ENCODE results near the gene PCDHA8.
"Not testable (repeated sequence)": the region's sequence is repeated elsewhere in the genome, so short reads cannot be mapped to it uniquely, and the experiment has no call there.

The PCDHA8 gene

DNA sequence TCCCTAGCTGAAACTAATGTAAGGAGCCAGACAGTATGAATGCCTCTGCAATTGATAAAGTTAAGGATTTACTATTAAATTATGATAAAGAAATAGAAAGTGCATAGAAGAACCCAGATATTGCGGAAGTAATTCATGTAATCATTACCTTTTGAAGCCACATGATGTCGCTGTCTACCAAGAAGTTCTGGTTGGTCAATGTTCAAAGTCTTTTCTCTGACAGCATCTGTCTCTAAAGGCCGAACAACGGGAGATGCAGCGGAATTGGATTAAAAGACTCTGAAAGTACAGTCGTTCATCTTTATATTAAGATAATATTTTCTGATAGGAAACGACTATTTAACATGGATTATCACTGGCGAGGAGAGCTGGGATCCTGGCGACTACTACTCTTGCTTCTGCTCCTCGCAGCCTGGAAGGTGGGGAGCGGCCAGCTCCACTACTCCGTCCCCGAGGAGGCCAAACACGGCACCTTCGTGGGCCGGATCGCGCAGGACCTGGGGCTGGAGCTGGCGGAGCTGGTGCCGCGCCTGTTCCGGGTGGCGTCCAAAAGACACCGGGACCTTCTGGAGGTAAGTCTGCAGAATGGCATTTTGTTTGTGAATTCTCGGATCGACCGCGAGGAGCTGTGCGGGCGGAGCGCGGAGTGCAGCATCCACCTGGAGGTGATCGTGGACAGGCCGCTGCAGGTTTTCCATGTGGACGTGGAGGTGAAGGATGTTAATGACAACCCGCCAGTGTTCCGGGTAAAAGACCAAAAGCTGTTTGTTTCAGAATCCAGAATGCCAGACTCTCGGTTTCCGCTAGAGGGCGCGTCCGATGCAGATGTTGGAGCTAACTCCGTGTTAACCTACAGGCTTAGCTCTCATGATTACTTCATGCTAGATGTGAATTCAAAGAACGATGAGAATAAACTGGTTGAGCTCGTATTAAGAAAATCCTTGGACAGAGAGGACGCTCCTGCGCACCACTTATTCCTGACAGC is at the start of gene PCDHA8:
TSS of gene PCDHA8 (plus strand) at position 210 of the 985 bp plus-strand sequence. CDS start at position 345, 135 bp downstream.
- DNase-seq, result no peak

DNA sequence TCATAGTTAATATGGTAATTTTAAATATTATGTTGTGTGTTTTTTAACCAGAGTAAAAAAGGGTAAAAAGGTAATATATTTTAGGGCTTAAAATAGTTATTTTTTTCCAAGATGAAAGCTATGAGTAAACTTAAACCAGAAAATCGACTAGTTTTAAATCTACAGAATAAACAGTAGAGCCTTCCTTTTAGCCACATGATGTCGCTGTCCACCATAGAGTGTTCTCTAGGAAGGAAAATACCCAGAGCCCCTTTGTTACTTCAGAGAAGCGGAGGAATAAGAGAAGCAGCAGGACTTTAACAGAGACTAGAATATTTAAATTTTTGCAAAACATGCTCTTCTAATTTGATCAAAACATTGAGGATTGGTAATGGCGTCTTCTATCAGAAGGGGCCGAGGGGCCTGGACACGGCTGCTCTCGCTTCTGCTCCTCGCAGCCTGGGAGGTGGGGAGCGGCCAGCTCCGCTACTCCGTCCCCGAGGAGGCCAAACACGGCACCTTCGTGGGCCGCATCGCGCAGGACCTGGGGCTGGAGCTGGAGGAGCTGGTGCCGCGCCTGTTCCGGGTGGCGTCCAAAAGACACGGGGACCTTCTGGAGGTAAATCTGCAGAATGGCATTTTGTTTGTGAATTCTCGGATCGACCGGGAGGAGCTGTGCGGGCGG is 46.3 kb upstream of the PCDHA8 start, which contains the start of gene PCDHA2:
TSS of gene PCDHA2 (plus strand) at position 258 of the 664 bp plus-strand sequence.
- DNase-seq, result no peak

DNA sequence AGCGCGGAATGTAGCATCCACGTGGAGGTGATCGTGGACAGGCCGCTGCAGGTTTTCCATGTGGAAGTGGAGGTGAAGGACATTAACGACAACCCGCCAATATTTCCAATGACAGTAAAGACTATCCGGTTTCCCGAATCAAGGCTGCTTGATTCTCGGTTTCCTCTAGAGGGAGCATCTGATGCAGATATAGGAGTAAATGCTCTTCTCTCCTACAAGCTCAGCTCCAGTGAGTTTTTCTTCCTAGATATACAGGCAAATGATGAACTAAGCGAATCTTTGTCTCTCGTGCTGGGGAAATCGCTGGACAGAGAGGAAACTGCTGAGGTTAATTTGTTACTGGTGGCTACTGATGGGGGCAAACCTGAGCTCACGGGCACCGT is 45.7 kb upstream of the PCDHA8 start:
- no peak for DNase-seq

GRCh38 chr5:140796072-140796717 is 44.8 kb upstream of the PCDHA8 start:
- DNase-seq, result not testable (repeated sequence)

DNA sequence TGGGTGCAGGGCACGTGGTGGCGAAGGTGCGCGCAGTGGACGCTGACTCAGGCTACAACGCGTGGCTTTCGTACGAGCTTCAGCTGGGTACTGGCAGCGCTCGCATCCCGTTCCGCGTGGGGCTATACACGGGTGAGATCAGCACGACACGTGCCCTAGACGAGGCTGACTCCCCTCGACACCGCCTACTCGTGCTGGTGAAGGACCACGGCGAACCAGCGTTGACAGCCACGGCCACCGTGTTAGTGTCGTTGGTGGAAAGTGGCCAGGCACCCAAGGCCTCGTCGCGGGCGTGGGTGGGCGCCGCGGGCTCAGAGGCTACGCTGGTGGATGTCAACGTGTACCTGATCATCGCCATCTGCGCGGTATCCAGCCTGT is 44.3 kb upstream of the PCDHA8 start:
- DNase-seq, result no peak

- no peak for DNase-seq
Measured at GRCh38 chr5:140800816-140801493, 40.0 kb upstream of the PCDHA8 start, which contains the start of gene PCDHA3. Gene PCDHA3 (plus strand): TSS chr5:140801057.

DNA sequence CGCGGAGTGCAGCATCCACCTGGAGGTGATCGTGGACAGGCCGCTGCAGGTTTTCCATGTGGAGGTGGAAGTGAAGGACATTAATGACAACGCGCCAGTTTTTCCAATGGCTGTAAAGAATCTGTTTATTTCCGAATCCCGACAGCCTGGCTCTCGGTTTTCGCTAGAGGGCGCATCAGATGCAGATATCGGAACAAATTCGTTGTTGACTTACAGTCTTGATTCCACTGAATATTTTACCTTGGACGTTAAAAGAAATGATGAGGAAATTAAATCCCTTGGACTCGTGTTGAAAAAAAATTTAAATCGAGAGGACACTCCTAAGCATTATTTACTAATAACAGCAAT is 39.5 kb upstream of the PCDHA8 start:
- DNase-seq, result no peak

DNA sequence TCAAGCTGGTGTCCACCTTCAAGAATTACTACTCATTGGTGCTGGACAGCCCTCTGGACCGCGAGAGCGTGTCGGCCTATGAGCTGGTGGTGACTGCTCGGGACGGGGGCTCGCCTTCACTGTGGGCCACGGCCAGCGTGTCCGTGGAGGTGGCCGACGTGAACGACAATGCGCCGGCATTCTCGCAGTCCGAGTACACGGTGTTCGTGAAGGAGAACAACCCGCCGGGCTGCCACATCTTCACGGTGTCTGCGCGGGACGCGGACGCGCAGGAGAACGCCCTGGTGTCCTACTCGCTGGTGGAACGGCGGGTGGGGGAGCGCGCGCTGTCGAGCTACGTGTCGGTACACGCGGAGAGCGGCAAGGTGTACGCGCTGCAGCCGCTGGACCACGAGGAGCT is 38.6 kb upstream of the PCDHA8 start:
- not testable (repeated sequence) for DNase-seq

DNA sequence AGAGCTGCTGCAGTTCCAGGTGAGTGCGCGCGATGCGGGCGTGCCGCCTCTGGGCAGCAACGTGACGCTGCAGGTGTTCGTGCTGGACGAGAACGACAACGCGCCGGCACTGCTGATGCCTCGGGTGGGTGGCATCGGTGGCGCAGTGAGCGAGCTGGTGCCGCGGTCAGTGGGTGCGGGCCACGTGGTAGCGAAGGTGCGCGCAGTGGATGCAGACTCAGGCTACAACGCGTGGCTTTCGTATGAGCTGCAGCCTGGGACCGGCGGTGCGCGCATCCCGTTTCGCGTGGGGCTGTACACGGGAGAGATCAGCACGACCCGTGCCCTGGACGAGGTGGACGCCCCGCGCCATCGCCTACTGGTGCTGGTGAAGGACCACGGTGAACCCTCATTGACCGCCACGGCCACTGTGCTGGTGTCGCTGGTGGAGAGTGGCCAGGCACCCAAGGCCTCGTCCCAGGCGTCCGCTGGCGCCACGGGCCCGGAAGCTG is 38.2 kb upstream of the PCDHA8 start:
- no peak for DNase-seq

DNA sequence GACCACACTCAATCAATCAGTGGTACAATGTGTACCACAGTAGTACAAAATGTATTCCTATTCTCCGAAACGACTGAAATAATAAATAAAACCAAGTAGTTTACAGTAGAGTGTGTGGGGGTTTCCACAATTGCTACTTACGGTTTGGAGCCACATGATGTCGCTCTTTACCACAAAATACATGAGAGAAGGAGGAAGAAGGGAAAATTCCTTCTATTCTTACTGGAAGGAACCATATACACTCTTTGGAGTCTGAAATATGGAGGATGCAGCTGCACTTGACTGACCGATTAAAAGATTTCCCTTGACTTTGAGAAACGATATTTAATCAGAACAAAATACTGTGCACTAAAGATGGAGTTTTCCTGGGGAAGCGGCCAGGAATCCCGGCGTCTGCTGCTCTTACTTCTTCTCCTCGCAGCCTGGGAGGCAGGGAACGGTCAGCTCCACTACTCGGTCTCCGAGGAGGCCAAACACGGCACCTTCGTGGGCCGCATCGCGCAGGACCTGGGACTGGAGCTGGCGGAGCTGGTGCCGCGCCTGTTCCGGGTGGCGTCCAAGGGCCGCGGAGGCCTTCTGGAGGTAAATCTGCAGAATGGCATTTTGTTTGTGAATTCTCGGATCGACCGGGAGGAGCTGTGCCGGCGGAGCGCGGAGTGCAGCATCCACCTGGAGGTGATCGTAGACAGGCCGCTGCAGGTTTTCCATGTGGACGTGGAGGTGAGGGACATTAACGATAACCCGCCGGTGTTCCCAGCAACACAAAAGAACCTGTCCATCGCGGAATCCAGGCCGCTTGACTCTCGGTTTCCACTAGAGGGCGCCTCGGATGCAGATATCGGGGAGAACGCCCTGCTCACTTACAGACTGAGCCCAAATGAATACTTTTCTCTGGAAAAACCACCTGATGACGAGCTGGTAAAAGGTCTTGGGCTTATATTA is 33.9 kb upstream of the PCDHA8 start, which contains the start of gene PCDHA4:
TSS of gene PCDHA4 (plus strand) at position 235 of the 942 bp plus-strand sequence.
- DNase-seq, result no peak

- DNase-seq, result not testable (repeated sequence)
Measured at GRCh38 chr5:140808241-140808888, 32.6 kb upstream of the PCDHA8 start.

DNA sequence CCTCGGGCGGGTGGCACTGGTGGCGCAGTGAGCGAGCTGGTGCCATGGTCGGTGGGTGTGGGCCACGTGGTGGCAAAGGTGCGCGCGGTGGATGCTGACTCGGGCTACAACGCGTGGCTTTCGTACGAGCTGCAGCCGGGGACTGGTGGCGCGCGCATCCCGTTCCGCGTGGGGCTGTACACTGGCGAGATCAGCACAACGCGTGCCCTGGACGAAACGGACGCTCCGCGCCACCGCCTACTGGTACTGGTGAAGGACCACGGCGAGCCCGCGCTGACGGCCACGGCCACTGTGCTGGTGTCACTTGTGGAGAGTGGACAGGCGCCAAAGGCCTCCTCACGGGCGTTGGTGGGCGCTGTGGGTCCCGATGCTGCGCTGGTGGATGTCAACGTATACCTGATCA is 32.1 kb upstream of the PCDHA8 start:
- DNase-seq, result no peak

- DNase-seq, result no peak
Measured at GRCh38 chr5:140821375-140822280, 19.4 kb upstream of the PCDHA8 start, which contains the start of gene PCDHA5. Gene PCDHA5 (plus strand): TSS chr5:140821613.

DNA sequence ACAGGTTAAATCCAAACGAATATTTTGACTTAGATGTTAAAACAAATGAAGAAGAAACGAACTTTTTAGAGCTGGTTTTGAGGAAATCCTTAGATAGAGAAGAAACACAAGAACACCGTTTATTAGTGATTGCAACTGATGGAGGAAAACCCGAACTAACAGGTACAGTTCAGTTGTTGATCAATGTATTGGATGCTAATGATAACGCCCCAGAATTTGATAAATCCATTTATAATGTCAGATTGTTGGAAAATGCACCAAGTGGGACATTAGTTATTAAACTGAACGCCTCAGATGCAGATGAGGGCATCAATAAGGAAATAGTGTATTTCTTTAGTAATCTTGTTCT is 18.7 kb upstream of the PCDHA8 start:
- no peak for DNase-seq

GRCh38 chr5:140822969-140823368 is 18.0 kb upstream of the PCDHA8 start:
- not testable (repeated sequence) for DNase-seq

DNA sequence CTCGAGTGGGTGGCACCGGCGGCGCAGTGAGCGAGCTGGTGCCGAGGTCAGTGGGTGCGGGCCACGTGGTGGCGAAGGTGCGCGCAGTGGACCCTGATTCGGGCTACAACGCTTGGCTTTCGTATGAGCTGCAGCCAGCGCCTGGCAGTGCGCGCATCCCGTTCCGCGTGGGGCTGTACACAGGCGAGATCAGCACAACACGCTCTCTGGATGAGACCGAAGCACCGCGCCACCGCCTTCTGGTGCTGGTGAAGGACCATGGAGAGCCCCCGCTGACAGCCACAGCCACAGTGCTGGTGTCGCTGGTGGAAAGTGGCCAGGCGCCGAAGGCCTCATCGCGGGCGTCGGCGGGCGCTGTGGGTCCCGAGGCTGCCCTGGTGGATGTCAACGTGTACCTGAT is 17.5 kb upstream of the PCDHA8 start:
- no peak for DNase-seq

- DNase-seq, result no peak
Measured at GRCh38 chr5:140827704-140828361, 13.2 kb upstream of the PCDHA8 start, which contains the start of gene PCDHA6. Gene PCDHA6 (plus strand): TSS chr5:140827960. CDS start chr5:140828092, 132 bp downstream.

DNA sequence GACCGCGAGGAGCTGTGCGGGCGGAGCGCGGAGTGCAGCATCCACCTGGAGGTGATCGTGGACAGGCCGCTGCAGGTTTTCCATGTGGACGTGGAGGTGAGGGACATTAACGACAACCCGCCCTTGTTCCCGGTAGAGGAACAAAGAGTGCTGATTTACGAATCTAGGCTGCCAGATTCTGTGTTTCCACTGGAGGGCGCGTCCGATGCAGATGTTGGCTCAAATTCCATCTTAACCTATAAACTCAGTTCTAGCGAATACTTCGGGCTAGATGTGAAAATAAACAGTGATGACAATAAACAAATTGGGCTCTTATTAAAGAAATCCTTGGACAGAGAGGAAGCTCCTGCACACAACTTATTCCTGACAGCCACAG is 12.6 kb upstream of the PCDHA8 start:
- no peak for DNase-seq
